Bronchial epithelial cell (primary cell): Measurements from ENCODE around the gene MRPS35. TPM values are rescaled to one million over a fixed set of nuclear protein-coding genes. Genes with fewer than 3 reads are reported as not detected.
A peak's percentile ranks its signal among the peaks of the same experiment; 100 is the strongest.
"Not testable (repeated sequence)": the region's sequence is repeated elsewhere in the genome, so short reads cannot be mapped to it uniquely, and the experiment has no call there.

Experiments
- DNase-seq: peaks from one replicate; pipeline ENCODE4 v3.0.0-alpha.2; 2010; ENCODE audit warnings: low read depth
- FAIRE-seq: peaks from 2 replicates; lab custom pipeline; 2011; peaks lifted over from hg19 to GRCh38; lab: Jason Lieb, UNC
- H3K27me3 ChIP-seq: 2 replicates; pipeline ENCODE4 v1.5.1; 2011; ENCODE audit warnings: low read length; ENCODE audit not compliant: control insufficient read depth, insufficient read depth
- H3K36me3 ChIP-seq: 2 replicates; pipeline ENCODE4 v1.5.1; 2011; ENCODE audit warnings: low read length; ENCODE audit not compliant: control insufficient read depth, insufficient read depth
- H3K4me3 ChIP-seq: 2 replicates; pipeline ENCODE4 v1.5.1; 2011; ENCODE audit warnings: mild to moderate bottlenecking, low read depth, low read length, control low read depth
- CTCF ChIP-seq: IDR thresholded peaks from 2 replicates; pipeline ENCODE4 v1.5.1; 2011; ENCODE audit warnings: mild to moderate bottlenecking, moderate library complexity, low read length, control low read depth, inconsistent platforms; ENCODE audit not compliant: insufficient read depth, severe bottlenecking
- total RNA-seq: library from RNA; depleted of rRNA; stranded (reverse); fragments of >200 nt; gene quantifications from 2 replicates; pipeline ENCODE4 v1.2.1, GENCODE V29; 2014

Gene MRPS35
- total RNA-seq, 1 donor from 2014 or later, result 69.8 TPM

GRCh38 chr12:27730097-27730588 is 19.5 kb downstream of the MRPS35 start:
- H3K36me3 ChIP-seq, result no peaks in the 10 kb centered on the region
- FAIRE-seq, result no peak
- no peak for TF ChIP-seq CTCF

GRCh38 chr12:27732281-27732680 is 21.6 kb downstream of the MRPS35 start:
- no peaks in the 10 kb centered on the region for H3K27me3 ChIP-seq
- DNase-seq, result no peak
- peaks cover 2% of the 10 kb centered on the region for H3K36me3 ChIP-seq
- no peak overlapping the region for H3K4me3 ChIP-seq
- FAIRE-seq, result no peak
- peak; percentile 31 for TF ChIP-seq CTCF

More at GRCh38 chr12:27730097-27730588, 19.5 kb downstream of the MRPS35 start:
- DNase-seq, result no peak
- no peak overlapping the region for H3K4me3 ChIP-seq
- H3K27me3 ChIP-seq, result no peaks in the 10 kb centered on the region

GRCh38 chr12:27733052-27733656 is 22.5 kb downstream of the MRPS35 start:
- no peak for FAIRE-seq

GRCh38 chr12:27733791-27734190 is 23.2 kb downstream of the MRPS35 start:
- H3K27me3 ChIP-seq, result no peaks in the 10 kb centered on the region
- FAIRE-seq (no peak), DNase-seq (no peak)
- no peak for TF ChIP-seq CTCF
- no peak overlapping the region for H3K4me3 ChIP-seq
- H3K36me3 ChIP-seq, result peaks cover 2% of the 10 kb centered on the region

More at GRCh38 chr12:27733052-27733656, 22.5 kb downstream of the MRPS35 start:
- peak; percentile 75 for TF ChIP-seq CTCF
- H3K27me3 ChIP-seq, result no peaks in the 10 kb centered on the region
- no peak overlapping the region for H3K4me3 ChIP-seq
- H3K36me3 ChIP-seq, result peaks cover 2% of the 10 kb centered on the region
- peak; percentile 35 for DNase-seq

GRCh38 chr12:27734321-27734720 is 23.7 kb downstream of the MRPS35 start:
- not testable (repeated sequence) for FAIRE-seq, H3K36me3 ChIP-seq, H3K27me3 ChIP-seq, DNase-seq, H3K4me3 ChIP-seq

- no peak for FAIRE-seq
- Histone ChIP-seq H3K27me3 (no peaks in the 10 kb centered on the region), H3K36me3 (no peaks in the 10 kb centered on the region), H3K4me3 (no peak overlapping the region)
- TF ChIP-seq CTCF, result no peak
- no peak for DNase-seq
Observed at GRCh38 chr12:27743601-27744000, 33.0 kb downstream of the MRPS35 start.

- H3K27me3 ChIP-seq, FAIRE-seq, H3K36me3 ChIP-seq, DNase-seq, H3K4me3 ChIP-seq: not testable (repeated sequence)
Observed at GRCh38 chr12:27745734-27746133, 35.1 kb downstream of the MRPS35 start.
